NT2/D1 (cell line): ENCODE data around the gene AOC3.

Experiments
- SUZ12 ChIP-seq: IDR thresholded peaks from 2 replicates; pipeline ENCODE4 v1.6.1; 2011; ENCODE audit not compliant: insufficient read length, insufficient read depth; ENCODE audit errors: extremely low read depth
- YY1 ChIP-seq: IDR thresholded peaks from 2 replicates; pipeline ENCODE4 v1.6.1; 2011; ENCODE audit not compliant: insufficient read length, insufficient read depth
- ZNF274 ChIP-seq: IDR thresholded peaks from 2 replicates; pipeline ENCODE4 v1.6.1; 2011; ENCODE audit warnings: mild to moderate bottlenecking, low read depth, low read length

GRCh38 chr17:42871647-42872046 is 20.6 kb downstream of the AOC3 start:
- no peak for TF ChIP-seq ZNF274
- TF ChIP-seq SUZ12: no peak
- no peak for TF ChIP-seq YY1
